Thyroid gland (tissue), 4 donors: ENCODE results near the gene MRGPRG.

Experiments used
- POLR2A ChIP-seq, 2 donors: fragments of 450-650 bp; IDR thresholded peaks; one replicate each; pipeline ENCODE4 v1.6.1; 2017; ENCODE audit warnings: antibody characterized with exemption in 2 of 2, mild to moderate bottlenecking in 2 of 2, moderate library complexity in 1 of 2
- TF ChIP-seq, protein P1 (sequence below), 6 experiments: fragments of 200-600 bp in 3 of 6; fragments of 450-650 bp in 3 of 6; sonication (generic) in 3 of 6; IDR thresholded peaks; one replicate each; pipeline ENCODE4 v1.5.1; 2016 to 2019; ENCODE audit warnings: antibody characterized with exemption in 6 of 6, mild to moderate bottlenecking in 2 of 6, inconsistent platforms in 1 of 6, moderate library complexity in 1 of 6

DNA sequence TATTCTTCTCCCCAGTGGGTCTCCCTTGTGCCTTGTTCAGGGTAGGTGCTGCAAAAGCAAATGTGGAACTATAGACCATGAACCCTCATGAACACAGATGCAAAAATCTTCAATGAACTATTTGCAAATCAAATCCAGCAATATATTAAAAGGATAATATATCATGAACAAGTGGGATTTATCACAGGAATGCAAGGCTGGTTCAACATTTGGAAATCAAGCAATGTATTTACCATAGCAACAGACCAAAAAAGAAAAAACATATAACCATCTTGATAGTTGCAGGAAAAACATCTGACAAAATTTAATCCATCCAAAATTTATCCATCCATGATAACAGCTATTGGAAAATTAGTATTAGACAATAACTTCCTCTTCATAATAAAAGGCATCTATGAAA is 42.1 kb downstream of the MRGPRG start:
- TF ChIP-seq, protein P1, sequence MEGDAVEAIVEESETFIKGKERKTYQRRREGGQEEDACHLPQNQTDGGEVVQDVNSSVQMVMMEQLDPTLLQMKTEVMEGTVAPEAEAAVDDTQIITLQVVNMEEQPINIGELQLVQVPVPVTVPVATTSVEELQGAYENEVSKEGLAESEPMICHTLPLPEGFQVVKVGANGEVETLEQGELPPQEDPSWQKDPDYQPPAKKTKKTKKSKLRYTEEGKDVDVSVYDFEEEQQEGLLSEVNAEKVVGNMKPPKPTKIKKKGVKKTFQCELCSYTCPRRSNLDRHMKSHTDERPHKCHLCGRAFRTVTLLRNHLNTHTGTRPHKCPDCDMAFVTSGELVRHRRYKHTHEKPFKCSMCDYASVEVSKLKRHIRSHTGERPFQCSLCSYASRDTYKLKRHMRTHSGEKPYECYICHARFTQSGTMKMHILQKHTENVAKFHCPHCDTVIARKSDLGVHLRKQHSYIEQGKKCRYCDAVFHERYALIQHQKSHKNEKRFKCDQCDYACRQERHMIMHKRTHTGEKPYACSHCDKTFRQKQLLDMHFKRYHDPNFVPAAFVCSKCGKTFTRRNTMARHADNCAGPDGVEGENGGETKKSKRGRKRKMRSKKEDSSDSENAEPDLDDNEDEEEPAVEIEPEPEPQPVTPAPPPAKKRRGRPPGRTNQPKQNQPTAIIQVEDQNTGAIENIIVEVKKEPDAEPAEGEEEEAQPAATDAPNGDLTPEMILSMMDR (IDR thresholded peaks at IDR 0.05): no peak
- no peak for TF ChIP-seq POLR2A (IDR thresholded peaks at IDR 0.05)
